ENCODE measurements around the gene AGMO. TPM values are rescaled to one million over a fixed set of nuclear protein-coding genes. Genes with fewer than 3 reads are reported as not detected.

The AGMO gene
- total RNA-seq, 3 donors from 2014 or later (not counting 1 experiment from before 2014, with no cell fraction given): not detected

DNA sequence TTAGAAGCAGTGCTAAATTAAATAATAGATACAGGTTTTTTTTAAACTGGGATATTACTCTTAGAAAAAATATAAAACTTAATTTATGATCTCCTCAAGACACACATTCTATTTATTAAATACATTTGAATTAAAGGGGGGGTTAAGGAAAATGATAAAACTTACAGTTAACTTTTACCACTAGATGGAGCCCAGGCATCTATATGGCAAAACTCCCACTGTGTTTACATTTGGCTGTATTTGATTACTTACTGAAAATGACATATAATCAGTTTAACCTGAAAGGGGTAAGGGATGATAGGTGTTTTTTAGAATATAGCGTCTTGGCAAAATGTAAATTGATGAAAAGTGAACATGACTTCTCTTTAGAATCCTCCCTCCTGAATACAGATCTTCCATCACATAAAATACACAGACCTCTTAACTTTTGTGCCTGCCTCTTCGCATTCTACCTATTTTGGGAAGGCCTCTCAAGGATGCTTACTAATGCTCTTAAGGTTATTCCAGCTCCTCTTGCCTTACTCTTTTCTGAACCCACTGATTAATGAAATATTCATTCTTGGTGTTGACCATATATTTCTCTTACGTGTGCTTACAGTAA, 235.7 kb downstream of the AGMO start:
- no peak overlapping the region for H3K4me3 Mint-ChIP-seq
- no peaks in the 10 kb centered on the region for H3K9me3 ChIP-seq (ENCODE audit: control insufficient read depth, insufficient read depth, low read length)
- H3K27me3 ChIP-seq (ENCODE audit: control insufficient read depth, insufficient read depth, low read length): no peaks in the 10 kb centered on the region
- no peaks in the 10 kb centered on the region for H3K27me3 Mint-ChIP-seq (ENCODE audit: low read depth in 2 of 2)
- H3K9me3 Mint-ChIP-seq: peaks cover 0 to 6% of the 10 kb centered on the region in 2 donors
- H3K36me3 Mint-ChIP-seq: no peaks in the 10 kb centered on the region
- intact Hi-C loops (cut with micrococcal nuclease): no loop called here
- ATAC-seq (no peak), DNase-seq (no peak)
- no peak for TF ChIP-seq CTCF (IDR thresholded peaks at IDR 0.05)
- no peak overlapping the region for H3K4me3 ChIP-seq (ENCODE audit: low read length)
- H3K27ac ChIP-seq (ENCODE audit: low read length): no peak overlapping the region
- H3K4me1 Mint-ChIP-seq: no peaks in the 10 kb centered on the region
- WGBS (ENCODE audit: insufficient coverage): 94% methylated on average over 1 of the region's 3 CpGs
- H3K4me1 ChIP-seq (ENCODE audit: control insufficient read depth, insufficient read depth, low read length): no peaks in the 10 kb centered on the region
- H3K27ac Mint-ChIP-seq: no peak overlapping the region
- no peaks in the 10 kb centered on the region for H3K36me3 ChIP-seq (ENCODE audit: control insufficient read depth, insufficient read depth, low read length)

GRCh38 chr7:15323550-15323949, 238.3 kb downstream of the AGMO start:
- no peak for ATAC-seq
- H3K36me3 Mint-ChIP-seq: no peaks in the 10 kb centered on the region
- Histone ChIP-seq H3K9me3 (ENCODE audit: control insufficient read depth, insufficient read depth, low read length) (no peaks in the 10 kb centered on the region), H3K4me1 (ENCODE audit: control insufficient read depth, insufficient read depth, low read length) (no peaks in the 10 kb centered on the region), H3K36me3 (ENCODE audit: control insufficient read depth, insufficient read depth, low read length) (no peaks in the 10 kb centered on the region), H3K27me3 (ENCODE audit: control insufficient read depth, insufficient read depth, low read length) (no peaks in the 10 kb centered on the region), H3K4me3 (ENCODE audit: low read length) (no peak overlapping the region), H3K27ac (ENCODE audit: low read length) (no peak overlapping the region)
- H3K4me1 Mint-ChIP-seq: no peaks in the 10 kb centered on the region
- H3K27ac Mint-ChIP-seq: no peak overlapping the region
- H3K4me3 Mint-ChIP-seq: no peak overlapping the region
- no peak for TF ChIP-seq CTCF (IDR thresholded peaks at IDR 0.05)
- no peaks in the 10 kb centered on the region for H3K27me3 Mint-ChIP-seq (ENCODE audit: low read depth in 2 of 2)
- no peak for DNase-seq
- 81% methylated on average over 6 of the region's 6 CpGs for WGBS (ENCODE audit: insufficient coverage)
- H3K9me3 Mint-ChIP-seq: peaks cover 3 to 4% of the 10 kb centered on the region in 2 donors
- intact Hi-C loops (cut with micrococcal nuclease): no loop called here

DNA sequence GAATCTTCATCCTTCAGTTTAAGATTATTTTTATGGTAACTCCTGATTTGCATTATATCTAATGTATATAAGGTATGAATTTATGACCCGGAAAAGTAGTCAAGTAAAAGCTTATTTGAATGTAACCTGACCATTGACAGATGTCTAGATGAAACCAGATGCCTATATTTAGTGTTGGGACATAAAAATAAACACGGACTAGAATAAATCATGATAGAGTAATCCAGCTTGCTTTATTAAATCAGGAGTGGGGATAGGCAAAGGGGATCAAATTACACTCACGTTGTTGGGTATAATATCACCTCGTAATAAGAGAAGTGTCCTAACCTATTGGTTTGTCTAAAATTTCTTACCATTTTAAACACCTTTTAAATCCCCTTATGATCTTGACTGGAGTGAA, 244.6 kb downstream of the AGMO start:
- WGBS (ENCODE audit: insufficient coverage): 94% methylated on average over 2 of the region's 4 CpGs
- TF ChIP-seq CTCF (IDR thresholded peaks at IDR 0.05): no peak
- Mint-ChIP-seq H3K27me3 (ENCODE audit: low read depth in 2 of 2) (no peaks in the 10 kb centered on the region), H3K36me3 (no peaks in the 10 kb centered on the region), H3K4me1 (no peaks in the 10 kb centered on the region), H3K4me3 (no peak overlapping the region), H3K9me3 (peaks cover 6 to 7% of the 10 kb centered on the region in 2 donors), H3K27ac (no peak overlapping the region)
- DNase-seq (no peak), ATAC-seq (no peak)
- Histone ChIP-seq H3K27ac (ENCODE audit: low read length) (no peak overlapping the region), H3K9me3 (ENCODE audit: control insufficient read depth, insufficient read depth, low read length) (no peaks in the 10 kb centered on the region), H3K27me3 (ENCODE audit: control insufficient read depth, insufficient read depth, low read length) (no peaks in the 10 kb centered on the region), H3K4me3 (ENCODE audit: low read length) (no peak overlapping the region), H3K4me1 (ENCODE audit: control insufficient read depth, insufficient read depth, low read length) (no peaks in the 10 kb centered on the region), H3K36me3 (ENCODE audit: control insufficient read depth, insufficient read depth, low read length) (no peaks in the 10 kb centered on the region)
- intact Hi-C loops (cut with micrococcal nuclease): no loop called here

- Histone ChIP-seq H3K9me3 (ENCODE audit: control insufficient read depth, insufficient read depth, low read length) (no peaks in the 10 kb centered on the region), H3K36me3 (ENCODE audit: control insufficient read depth, insufficient read depth, low read length) (no peaks in the 10 kb centered on the region), H3K4me1 (ENCODE audit: control insufficient read depth, insufficient read depth, low read length) (no peaks in the 10 kb centered on the region), H3K27ac (ENCODE audit: low read length) (no peak overlapping the region), H3K4me3 (ENCODE audit: low read length) (no peak overlapping the region), H3K27me3 (ENCODE audit: control insufficient read depth, insufficient read depth, low read length) (no peaks in the 10 kb centered on the region)
- 63% methylated on average over 1 of the region's 1 CpG for WGBS (ENCODE audit: insufficient coverage)
- H3K36me3 Mint-ChIP-seq: no peaks in the 10 kb centered on the region
- H3K4me1 Mint-ChIP-seq: no peaks in the 10 kb centered on the region
- ATAC-seq (no peak), DNase-seq (no peak)
- H3K27me3 Mint-ChIP-seq (ENCODE audit: low read depth in 2 of 2): no peaks in the 10 kb centered on the region
- H3K9me3 Mint-ChIP-seq: peaks cover 14% of the 10 kb centered on the region in 2 donors
- intact Hi-C loops (cut with micrococcal nuclease): no loop called here
- no peak for TF ChIP-seq CTCF (IDR thresholded peaks at IDR 0.05)
- no peak overlapping the region for H3K27ac Mint-ChIP-seq
- H3K4me3 Mint-ChIP-seq: no peak overlapping the region
These were observed 246.1 kb downstream of the AGMO start for GRCh38 chr7:15315678-15316077.

All from natural killer cell (primary cell).